ENCODE results near the gene ITGB2.

ITGB2 gene

GRCh38 chr21:44925378-44925755 is 4.7 kb upstream of the ITGB2 start:
- no peak for TF ChIP-seq POLR2AphosphoS5 (IDR thresholded peaks at IDR 0.05; ENCODE audit: low read depth, low read length)
- TF ChIP-seq FOXP2 (optimal IDR thresholded peaks at IDR 0.05; ENCODE audit: borderline replicate concordance, extremely low read depth, extremely low read length, insufficient read depth) = no peak
- no peak for TF ChIP-seq SIN3A (IDR thresholded peaks at IDR 0.05; ENCODE audit: borderline replicate concordance, insufficient read depth, low read length)
- no peak for TF ChIP-seq TAF1 (IDR thresholded peaks at IDR 0.05; ENCODE audit: borderline replicate concordance, insufficient read depth, low read length)
- TF ChIP-seq, protein P1, sequence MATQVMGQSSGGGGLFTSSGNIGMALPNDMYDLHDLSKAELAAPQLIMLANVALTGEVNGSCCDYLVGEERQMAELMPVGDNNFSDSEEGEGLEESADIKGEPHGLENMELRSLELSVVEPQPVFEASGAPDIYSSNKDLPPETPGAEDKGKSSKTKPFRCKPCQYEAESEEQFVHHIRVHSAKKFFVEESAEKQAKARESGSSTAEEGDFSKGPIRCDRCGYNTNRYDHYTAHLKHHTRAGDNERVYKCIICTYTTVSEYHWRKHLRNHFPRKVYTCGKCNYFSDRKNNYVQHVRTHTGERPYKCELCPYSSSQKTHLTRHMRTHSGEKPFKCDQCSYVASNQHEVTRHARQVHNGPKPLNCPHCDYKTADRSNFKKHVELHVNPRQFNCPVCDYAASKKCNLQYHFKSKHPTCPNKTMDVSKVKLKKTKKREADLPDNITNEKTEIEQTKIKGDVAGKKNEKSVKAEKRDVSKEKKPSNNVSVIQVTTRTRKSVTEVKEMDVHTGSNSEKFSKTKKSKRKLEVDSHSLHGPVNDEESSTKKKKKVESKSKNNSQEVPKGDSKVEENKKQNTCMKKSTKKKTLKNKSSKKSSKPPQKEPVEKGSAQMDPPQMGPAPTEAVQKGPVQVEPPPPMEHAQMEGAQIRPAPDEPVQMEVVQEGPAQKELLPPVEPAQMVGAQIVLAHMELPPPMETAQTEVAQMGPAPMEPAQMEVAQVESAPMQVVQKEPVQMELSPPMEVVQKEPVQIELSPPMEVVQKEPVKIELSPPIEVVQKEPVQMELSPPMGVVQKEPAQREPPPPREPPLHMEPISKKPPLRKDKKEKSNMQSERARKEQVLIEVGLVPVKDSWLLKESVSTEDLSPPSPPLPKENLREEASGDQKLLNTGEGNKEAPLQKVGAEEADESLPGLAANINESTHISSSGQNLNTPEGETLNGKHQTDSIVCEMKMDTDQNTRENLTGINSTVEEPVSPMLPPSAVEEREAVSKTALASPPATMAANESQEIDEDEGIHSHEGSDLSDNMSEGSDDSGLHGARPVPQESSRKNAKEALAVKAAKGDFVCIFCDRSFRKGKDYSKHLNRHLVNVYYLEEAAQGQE (IDR thresholded peaks at IDR 0.05; ENCODE audit: insufficient read depth in 1 of 2, low read depth in 2 of 2, low read length in 2 of 2) = no peak

DNA sequence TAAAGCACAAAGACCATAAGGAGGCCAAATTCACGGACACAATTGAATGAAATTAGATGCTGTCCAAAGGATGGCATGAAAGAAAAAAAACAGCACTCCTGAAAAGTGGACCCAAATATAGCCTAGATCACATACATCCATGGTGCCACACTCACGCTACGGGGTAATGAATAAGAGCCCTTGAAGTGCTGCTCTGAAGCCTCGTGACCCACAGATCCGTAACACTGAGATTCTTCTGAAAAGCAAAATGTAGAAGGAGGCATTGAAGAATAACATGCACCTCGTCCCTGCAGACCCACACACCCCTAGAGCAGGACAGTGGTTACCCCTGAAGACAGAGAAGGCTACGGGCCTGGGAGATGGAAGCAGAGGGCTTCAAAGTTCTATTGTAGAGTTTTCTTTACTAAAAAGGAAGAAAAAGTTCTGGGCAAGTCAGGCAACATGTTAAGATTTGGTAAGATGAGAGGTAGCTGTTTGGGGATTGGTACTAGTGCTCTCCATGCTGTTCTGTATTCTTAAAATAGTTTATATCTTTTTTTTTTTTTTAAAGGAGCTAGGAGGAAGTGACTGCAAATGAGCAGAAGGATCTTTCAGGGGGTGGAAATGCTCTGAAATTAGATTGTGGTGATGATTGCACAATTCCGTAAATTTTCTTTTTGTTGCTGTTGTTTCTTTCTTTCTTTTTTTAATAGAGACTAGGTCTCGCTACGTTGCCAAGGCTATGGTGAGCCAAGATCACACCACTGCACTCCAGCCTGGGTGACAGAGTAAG is 4.1 kb upstream of the ITGB2 start:
- no peak for TF ChIP-seq FOXP2 (optimal IDR thresholded peaks at IDR 0.05; ENCODE audit: borderline replicate concordance, extremely low read depth, extremely low read length, insufficient read depth)
- no peak for TF ChIP-seq POLR2AphosphoS5 (IDR thresholded peaks at IDR 0.05; ENCODE audit: low read depth, low read length)
- no peak for TF ChIP-seq TAF1 (IDR thresholded peaks at IDR 0.05; ENCODE audit: borderline replicate concordance, insufficient read depth, low read length)
- TF ChIP-seq, protein P1 (IDR thresholded peaks at IDR 0.05; ENCODE audit: insufficient read depth in 1 of 2, low read depth in 2 of 2, low read length in 2 of 2) = no peak
- no peak for TF ChIP-seq SIN3A (IDR thresholded peaks at IDR 0.05; ENCODE audit: borderline replicate concordance, insufficient read depth, low read length)

GRCh38 chr21:44923480-44924084 is 2.9 kb upstream of the ITGB2 start:
- TF ChIP-seq POLR2AphosphoS5 (IDR thresholded peaks at IDR 0.05; ENCODE audit: low read depth, low read length) (no peak), TAF1 (IDR thresholded peaks at IDR 0.05; ENCODE audit: borderline replicate concordance, insufficient read depth, low read length) (no peak)

- TF ChIP-seq, protein P1 (IDR thresholded peaks at IDR 0.05; ENCODE audit: insufficient read depth in 1 of 2, low read depth in 2 of 2, low read length in 2 of 2) = no peak
- TF ChIP-seq SIN3A (IDR thresholded peaks at IDR 0.05; ENCODE audit: borderline replicate concordance, insufficient read depth, low read length) = no peak
- TF ChIP-seq POLR2AphosphoS5 (IDR thresholded peaks at IDR 0.05; ENCODE audit: low read depth, low read length) = no peak
- no peak for TF ChIP-seq TAF1 (IDR thresholded peaks at IDR 0.05; ENCODE audit: borderline replicate concordance, insufficient read depth, low read length)
- no peak for TF ChIP-seq FOXP2 (optimal IDR thresholded peaks at IDR 0.05; ENCODE audit: borderline replicate concordance, extremely low read depth, extremely low read length, insufficient read depth)
Observed at GRCh38 chr21:44921928-44922327, 1.2 kb upstream of the ITGB2 start.

GRCh38 chr21:44919913-44920693 is 596 bp downstream of the ITGB2 start:
- TF ChIP-seq, protein P1 (IDR thresholded peaks at IDR 0.05; ENCODE audit: insufficient read depth in 1 of 2, low read depth in 2 of 2, low read length in 2 of 2) = no peak
- TF ChIP-seq FOXP2 (optimal IDR thresholded peaks at IDR 0.05; ENCODE audit: borderline replicate concordance, extremely low read depth, extremely low read length, insufficient read depth) (no peak), POLR2AphosphoS5 (IDR thresholded peaks at IDR 0.05; ENCODE audit: low read depth, low read length) (no peak), TAF1 (IDR thresholded peaks at IDR 0.05; ENCODE audit: borderline replicate concordance, insufficient read depth, low read length) (no peak), SIN3A (IDR thresholded peaks at IDR 0.05; ENCODE audit: borderline replicate concordance, insufficient read depth, low read length) (no peak)

Data from PFSK-1 (cell line).